Anterior cingulate cortex (tissue), 58 donors: ENCODE measurements around the gene CNTFR.

Source experiments
- DNase-seq, 58 donors: peaks; one replicate each; lab custom pipeline; 2025; lab: John Stamatoyannopoulos, UW

The CNTFR gene

GRCh38 chr9:34574571-34574970 lies 15.0 kb downstream of the CNTFR start:
- DNase-seq = no peak

GRCh38 chr9:34573599-34574325 lies 15.8 kb downstream of the CNTFR start:
- DNase-seq = no peak

- DNase-seq = no peak
These were observed 16.9 kb downstream of the CNTFR start for GRCh38 chr9:34572628-34573027.

- no peak for DNase-seq
These were observed 17.4 kb downstream of the CNTFR start for GRCh38 chr9:34572092-34572491.

GRCh38 chr9:34571481-34571810 lies 18.1 kb downstream of the CNTFR start:
- peak in 3 of 58 donors; percentile 5 to 15 (median 14) for DNase-seq

- no peak for DNase-seq
These were observed 18.6 kb downstream of the CNTFR start for GRCh38 chr9:34570809-34571480.

GRCh38 chr9:34570376-34570775 lies 19.1 kb downstream of the CNTFR start:
- DNase-seq = peak in 12 of 58 donors; percentile 3 to 42 (median 20)

GRCh38 chr9:34568774-34569173 lies 20.8 kb downstream of the CNTFR start:
- DNase-seq = no peak

GRCh38 chr9:34568133-34568532 lies 21.4 kb downstream of the CNTFR start:
- no peak for DNase-seq

- DNase-seq = no peak
These were observed 22.6 kb downstream of the CNTFR start for GRCh38 chr9:34566972-34567371.

GRCh38 chr9:34566322-34566721 lies 23.2 kb downstream of the CNTFR start:
- no peak for DNase-seq

- no peak for DNase-seq
These were observed 23.7 kb downstream of the CNTFR start for GRCh38 chr9:34565856-34566255.

GRCh38 chr9:34564617-34565016 lies 24.9 kb downstream of the CNTFR start:
- no peak for DNase-seq

- no peak for DNase-seq
These were observed 26.3 kb downstream of the CNTFR start for GRCh38 chr9:34563262-34563661.

GRCh38 chr9:34562135-34562745 lies 27.3 kb downstream of the CNTFR start:
- no peak for DNase-seq

- DNase-seq = no peak
These were observed 28.8 kb downstream of the CNTFR start for GRCh38 chr9:34560599-34561214.

- peak in 20 of 58 donors; percentile 15 to 66 (median 36) for DNase-seq
These were observed 29.7 kb downstream of the CNTFR start for GRCh38 chr9:34559624-34560455.

- no peak for DNase-seq
These were observed 30.5 kb downstream of the CNTFR start for GRCh38 chr9:34558919-34559623.

GRCh38 chr9:34558364-34558763 lies 31.2 kb downstream of the CNTFR start:
- no peak for DNase-seq
